Tibial artery (tissue), 4 donors: ENCODE measurements around the gene MTHFS.

Experiments
- DNase-seq, 2 donors: peaks; one replicate each; pipeline ENCODE4 v3.0.0-alpha.2; 2019
- H3K27ac ChIP-seq, 2 donors: fragments of 200-600 bp; sonication (generic) in 1 of 2; 1 replicate in 1 of 2; 2 replicates in 1 of 2; pipeline ENCODE4 v1.5.1; 2018 to 2019; ENCODE audit warnings: mild to moderate bottlenecking in 1 of 2
- H3K27me3 ChIP-seq, 2 donors: fragments of 200-600 bp; sonication (generic) in 1 of 2; one replicate each; pipeline versions ENCODE4 v1.5.1 to v1.6.0; 2016 to 2019
- H3K36me3 ChIP-seq, 3 donors: fragments of 200-600 bp; sonication (generic) in 2 of 3; one replicate each; pipeline ENCODE4 v1.5.1; 2016 to 2019; ENCODE audit warnings: mild to moderate bottlenecking in 2 of 3
- H3K4me1 ChIP-seq, 4 donors: fragments of 200-600 bp; sonication (generic) in 2 of 4; 1 replicate in 3 of 4; 2 replicates in 1 of 4; pipeline ENCODE4 v1.5.1; 2016 to 2019
- H3K4me3 ChIP-seq, 2 donors: fragments of 200-600 bp; sonication (generic) in 1 of 2; 1 replicate in 1 of 2; 2 replicates in 1 of 2; pipeline ENCODE4 v1.5.1; 2018 to 2019; ENCODE audit warnings: mild to moderate bottlenecking in 2 of 2
- H3K9me3 ChIP-seq, 3 donors: fragments of 200-600 bp; sonication (generic) in 1 of 3; one replicate each; pipeline ENCODE4 v1.5.1; 2016 to 2019
- CTCF ChIP-seq, 2 experiments: fragments of 200-600 bp in 1 of 2; fragments of 450-650 bp in 1 of 2; IDR thresholded peaks; one replicate each; pipeline ENCODE4 v1.5.1; 2017 to 2019; ENCODE audit warnings: antibody characterized with exemption in 2 of 2, mild to moderate bottlenecking in 1 of 2, moderate library complexity in 1 of 2
- intact Hi-C: fragments of 100-400 bp; cut with DNase I; formaldehyde crosslinking; loops from one replicate; pipeline ENCODE4 v1.15.0; 2023; ENCODE audit warnings: low total_unique reads

MTHFS gene

GRCh38 chr15:79832367-79833120 is 64.3 kb downstream of the MTHFS start:
- H3K27ac ChIP-seq: no peak overlapping the region
- intact Hi-C loops: no loop called here
- H3K4me3 ChIP-seq: no peak overlapping the region
- no peaks in the 10 kb centered on the region for H3K27me3 ChIP-seq
- TF ChIP-seq CTCF (IDR thresholded peaks at IDR 0.05): no peak
- no peak for DNase-seq
- no peaks in the 10 kb centered on the region for H3K9me3 ChIP-seq
- no peaks in the 10 kb centered on the region for H3K4me1 ChIP-seq
- peaks cover 0 to 19% (median 3%) of the 10 kb centered on the region in 3 donors for H3K36me3 ChIP-seq

GRCh38 chr15:79831604-79832003 is 65.2 kb downstream of the MTHFS start:
- no peak for DNase-seq
- H3K27ac ChIP-seq: no peak overlapping the region
- peaks cover 0 to 19% (median 3%) of the 10 kb centered on the region in 3 donors for H3K36me3 ChIP-seq
- no peaks in the 10 kb centered on the region for H3K27me3 ChIP-seq
- no peaks in the 10 kb centered on the region for H3K9me3 ChIP-seq
- TF ChIP-seq CTCF (IDR thresholded peaks at IDR 0.05): no peak
- H3K4me3 ChIP-seq: no peak overlapping the region
- intact Hi-C loops: no loop called here
- H3K4me1 ChIP-seq: no peaks in the 10 kb centered on the region

- intact Hi-C loops: no loop called here
- Histone ChIP-seq H3K27me3 (no peaks in the 10 kb centered on the region), H3K4me1 (no peaks in the 10 kb centered on the region), H3K4me3 (no peak overlapping the region), H3K36me3 (peaks cover 0 to 19% (median 3%) of the 10 kb centered on the region in 3 donors), H3K27ac (no peak overlapping the region), H3K9me3 (no peaks in the 10 kb centered on the region)
- DNase-seq: no peak
- no peak for TF ChIP-seq CTCF (IDR thresholded peaks at IDR 0.05)
Observed at GRCh38 chr15:79829950-79830349, 66.9 kb downstream of the MTHFS start.

GRCh38 chr15:79828447-79828846 is 68.4 kb downstream of the MTHFS start:
- no peak overlapping the region for H3K27ac ChIP-seq
- peaks cover 0 to 5% (median 3%) of the 10 kb centered on the region in 3 donors for H3K36me3 ChIP-seq
- H3K4me1 ChIP-seq: no peaks in the 10 kb centered on the region
- intact Hi-C loops: no loop called here
- no peak for TF ChIP-seq CTCF (IDR thresholded peaks at IDR 0.05)
- DNase-seq: no peak
- H3K9me3 ChIP-seq: no peaks in the 10 kb centered on the region
- no peaks in the 10 kb centered on the region for H3K27me3 ChIP-seq
- no peak overlapping the region for H3K4me3 ChIP-seq

- Histone ChIP-seq H3K9me3 (no peaks in the 10 kb centered on the region), H3K27ac (no peak overlapping the region), H3K4me3 (no peak overlapping the region), H3K4me1 (no peaks in the 10 kb centered on the region), H3K36me3 (peaks cover 0 to under 1% (median 0%) of the 10 kb centered on the region in 3 donors), H3K27me3 (no peaks in the 10 kb centered on the region)
- no peak for DNase-seq
- intact Hi-C loops: no loop called here
- no peak for TF ChIP-seq CTCF (IDR thresholded peaks at IDR 0.05)
Observed at GRCh38 chr15:79826800-79827199, 70.0 kb downstream of the MTHFS start.
